SK-N-MC (cell line): ENCODE results near the gene MAMSTR.

Source experiments
- EZH2 ChIP-seq: fragments of 200-600 bp; sonication (generic); IDR thresholded peaks from one replicate; pipeline ENCODE4 v1.6.1; 2017; ENCODE audit warnings: antibody characterized with exemption
- POLR2AphosphoS5 ChIP-seq: IDR thresholded peaks from 2 replicates; pipeline ENCODE4 v1.6.1; 2012; ENCODE audit warnings: mild to moderate bottlenecking, low read depth, low read length, borderline replicate concordance

GRCh38 chr19:48672994-48673393 lies 46.5 kb downstream of the MAMSTR start, which contains the start of gene NTN5:
- TF ChIP-seq EZH2 (no peak), POLR2AphosphoS5 (no peak)
